ENCODE results near the gene ADCY5. TPM values are rescaled to one million over a fixed set of nuclear protein-coding genes. Genes with fewer than 3 reads are reported as not detected.

The ADCY5 gene
- total RNA-seq, 1 experiment from 2014 or later, result 0.49 TPM

- intact Hi-C loops (cut with micrococcal nuclease), result no loop called here
- no peak overlapping the region for H3K4me3 ChIP-seq (replicated peaks in 1 of 2; ENCODE audit: low read depth in 1 of 2, low read length in 2 of 2)
- no peak overlapping the region for H2AFZ ChIP-seq (ENCODE audit: low read depth, low read length, poor library complexity, severe bottlenecking)
- H3K4me1 ChIP-seq (ENCODE audit: control insufficient read depth in 1 of 2, insufficient read depth in 2 of 2, low read length in 2 of 2), result peaks cover 0 to 6% of the 10 kb centered on the region in 2 experiments; a peak in 2 of 4 replicates
- CTCF ChIA-PET, result no interaction called here
- no peak for TF ChIP-seq POLR2A (IDR thresholded peaks at IDR 0.05; ENCODE audit: borderline replicate concordance, extremely low read depth, insufficient read depth, insufficient read length)
- H3K4me2 ChIP-seq (ENCODE audit: low read length), result no peak overlapping the region
- no peak overlapping the region for H3K9ac ChIP-seq (ENCODE audit: low read length)
- DNase-seq (ENCODE audit: low read depth, low spot score) (no peak), ATAC-seq (no peak)
- no peaks in the 10 kb centered on the region for H3K9me2 ChIP-seq (ENCODE audit: insufficient read depth)
- H3K9me3 ChIP-seq (ENCODE audit: control insufficient read depth in 1 of 2, insufficient read depth in 1 of 2, low read depth in 1 of 2, low read length in 2 of 2), result no peaks in the 10 kb centered on the region
- POLR2A ChIA-PET, result no interaction called here
- H3K27me3 ChIP-seq (ENCODE audit: insufficient read depth, low read length), result peaks cover 5% of the 10 kb centered on the region
- RAD21 ChIA-PET (ENCODE audit: low non-redundant PET in 1 of 2, low total read pairs in 2 of 2, uncharacterized antibody in 2 of 2, unreplicated experiment in 2 of 2), result no interaction called here
- H4K20me1 ChIP-seq (ENCODE audit: insufficient read depth), result no peaks in the 10 kb centered on the region
- H3K27ac ChIP-seq (ENCODE audit: low read depth, low read length), result no peak overlapping the region
- no peaks in the 10 kb centered on the region for H3K36me3 ChIP-seq (ENCODE audit: control insufficient read depth in 1 of 2, insufficient read depth in 2 of 2, low read length in 2 of 2)
- no peaks in the 10 kb centered on the region for H3K79me2 ChIP-seq (ENCODE audit: insufficient read depth, low read length)
- BruUV-seq (replicated peaks), result no TSS peak
Observed at GRCh38 chr3:123449997-123450604, 1.2 kb upstream of the ADCY5 start.

- H3K9me2 ChIP-seq (ENCODE audit: insufficient read depth), result no peaks in the 10 kb centered on the region
- CTCF ChIA-PET, result no interaction called here
- H3K79me2 ChIP-seq (ENCODE audit: insufficient read depth, low read length), result no peaks in the 10 kb centered on the region
- no peaks in the 10 kb centered on the region for H4K20me1 ChIP-seq (ENCODE audit: insufficient read depth)
- H3K4me2 ChIP-seq (ENCODE audit: low read length), result no peak overlapping the region
- no peak for DNase-seq (ENCODE audit: low read depth, low spot score)
- no peak for ATAC-seq
- no peak overlapping the region for H2AFZ ChIP-seq (ENCODE audit: low read depth, low read length, poor library complexity, severe bottlenecking)
- intact Hi-C loops (cut with micrococcal nuclease), result no loop called here
- peaks cover 6% of the 10 kb centered on the region for H3K27me3 ChIP-seq (ENCODE audit: insufficient read depth, low read length)
- POLR2A ChIA-PET, result interaction anchor here (0.6 kb wide), 1 partner anchor 256 kb away, joined by 5 read pairs; no protein-coding TSS in a partner anchor
- H3K9ac ChIP-seq (ENCODE audit: low read length), result no peak overlapping the region
- no peak overlapping the region for H3K27ac ChIP-seq (ENCODE audit: low read depth, low read length)
- RAD21 ChIA-PET (ENCODE audit: low non-redundant PET in 1 of 2, low total read pairs in 2 of 2, uncharacterized antibody in 2 of 2, unreplicated experiment in 2 of 2), result no interaction called here
- H3K4me3 ChIP-seq (replicated peaks in 1 of 2; ENCODE audit: low read depth in 1 of 2, low read length in 2 of 2), result no peak overlapping the region
- no peaks in the 10 kb centered on the region for H3K9me3 ChIP-seq (ENCODE audit: control insufficient read depth in 1 of 2, insufficient read depth in 1 of 2, low read depth in 1 of 2, low read length in 2 of 2)
- peaks cover 0 to 6% of the 10 kb centered on the region in 2 experiments; a peak in 2 of 4 replicates for H3K4me1 ChIP-seq (ENCODE audit: control insufficient read depth in 1 of 2, insufficient read depth in 2 of 2, low read length in 2 of 2)
- no TSS peak for BruUV-seq (replicated peaks)
- no peaks in the 10 kb centered on the region for H3K36me3 ChIP-seq (ENCODE audit: control insufficient read depth in 1 of 2, insufficient read depth in 2 of 2, low read length in 2 of 2)
- TF ChIP-seq POLR2AphosphoS5 (IDR thresholded peaks at IDR 0.05; ENCODE audit: low read depth, low read length) (no peak), EZH2 (IDR thresholded peaks at IDR 0.05) (no peak), CEBPB (IDR thresholded peaks at IDR 0.05; ENCODE audit: low read depth) (no peak), REST (IDR thresholded peaks at IDR 0.05; ENCODE audit: low read depth) (no peak), SP1 (IDR thresholded peaks at IDR 0.05; ENCODE audit: low read depth) (no peak), ZBTB33 (IDR thresholded peaks at IDR 0.05; ENCODE audit: extremely low read depth, insufficient replicate concordance, low read length) (no peak), ELF1 (IDR thresholded peaks at IDR 0.05; ENCODE audit: borderline replicate concordance, low read depth) (no peak), ZFX (IDR thresholded peaks at IDR 0.05) (no peak), EZH2phosphoT487 (IDR thresholded peaks at IDR 0.05; ENCODE audit: borderline replicate concordance) (no peak), YY1 (IDR thresholded peaks at IDR 0.05; ENCODE audit: extremely low read depth, insufficient replicate concordance, low read depth, low read length) (no peak), JUND (IDR thresholded peaks at IDR 0.05) (no peak), ATF3 (IDR thresholded peaks at IDR 0.05) (no peak)
Observed at GRCh38 chr3:123449102-123449996, 459 bp upstream of the ADCY5 start.
